Heart right ventricle (tissue), 16 donors: Measurements from ENCODE around the gene ERGIC1. TPM values are rescaled to one million over a fixed set of nuclear protein-coding genes. Genes with fewer than 3 reads are reported as not detected.

Source experiments
- ATAC-seq, 8 donors: fragments of 200-7000 bp; cut with Tn5 transposase; one replicate each; pipeline ENCODE4 v1.9.1; 2020; ENCODE audit warnings: mild to moderate bottlenecking in 8 of 8, moderate library complexity in 8 of 8, moderate number of reproducible peaks in 1 of 8
- DNase-seq, 2 donors: peaks; one replicate each; pipeline ENCODE4 v3.0.0-alpha.2; 2020
- H3K27ac ChIP-seq, 10 donors: fragments of 200-600 bp; sonication (generic) in 2 of 10; one replicate each; pipeline versions ENCODE4 v1.5.0 to v1.8.0; 2020 to 2022; ENCODE audit warnings: mild to moderate bottlenecking in 3 of 10
- H3K27me3 ChIP-seq, 7 donors: fragments of 200-600 bp; one replicate each; pipeline ENCODE4 v1.8.0; 2021 to 2022; ENCODE audit warnings: mild to moderate bottlenecking in 2 of 7
- H3K36me3 ChIP-seq, 9 donors: fragments of 200-600 bp; sonication (generic) in 1 of 9; one replicate each; pipeline versions ENCODE4 v1.5.0 to v1.8.0; 2020 to 2022; ENCODE audit warnings: mild to moderate bottlenecking in 2 of 9
- H3K4me1 ChIP-seq, 9 donors: fragments of 200-600 bp; sonication (generic) in 1 of 9; one replicate each; pipeline versions ENCODE4 v1.5.0 to v1.8.0; 2020 to 2022; ENCODE audit warnings: mild to moderate bottlenecking in 4 of 9
- H3K4me3 ChIP-seq, 10 donors: fragments of 200-600 bp; sonication (generic) in 2 of 10; one replicate each; pipeline versions ENCODE4 v1.5.0 to v1.8.0; 2020 to 2022; ENCODE audit warnings: mild to moderate bottlenecking in 7 of 10, moderate library complexity in 2 of 10
- H3K9me3 ChIP-seq, 11 donors: fragments of 200-600 bp in 10 of 11; sonication (generic) in 2 of 11; one replicate each; pipeline versions ENCODE4 v1.5.0 to v1.8.0; 2013 to 2022; ENCODE audit warnings: mild to moderate bottlenecking in 2 of 11, control low read depth in 1 of 11, moderate library complexity in 1 of 11
- WGBS, 2 donors: extraction: QIAGEN DNeasy Blood & Tissue Kit; methylation state at CpG; one replicate each; pipeline ENCODE4 v1.1.7; 2013; ENCODE audit warnings: inconsistent platforms in 1 of 2; 5-methylcytosine and 5-hydroxymethylcytosine counted together
- intact Hi-C, 10 donors: fragments of 100-400 bp; cut with DNase I; formaldehyde crosslinking; loops; one replicate each; pipeline versions ENCODE4 v1.11.1 to v1.14.2; 2022
- polyA plus RNA-seq, 2 donors: library from polyadenylated mRNA; stranded (reverse); fragments of 200-250 nt; gene quantifications; one replicate each; pipeline ENCODE4 v1.2.3, GENCODE V29; 2013
- total RNA-seq, 10 donors: library from RNA; stranded (reverse); fragmentation: NEBNext Ultra II Directional in 3 of 10; extraction: Animal tissue kit (Norgen Biotek cat#: 25700) in 3 of 10; gene quantifications; one replicate each; pipeline versions ENCODE4 v1.2.1 to v1.2.4, GENCODE V29; 2021 to 2023
- TF ChIP-seq, protein P1 (sequence below), 9 donors: fragments of 200-600 bp; sonication (generic) in 2 of 9; IDR thresholded peaks; one replicate each; pipeline versions ENCODE4 v1.5.0 to v1.8.0; 2021 to 2022; ENCODE audit warnings: antibody characterized with exemption in 9 of 9, mild to moderate bottlenecking in 5 of 9, moderate library complexity in 1 of 9
- donor health status: Arrhythmogenic right ventricular cardiomyopathy.
- donor health status: ischemic (EF 13 %, LVEDD 7.1; RV severe dilation, severe dysfunction).
- donor health status: healthy with polysubstance abuse.
- donor health status: DM: no; HTN: yes; CAD: no.
- donor health status: DM: no; HTN: no; CAD: no.
- donor health status: ischemic (EF 25% LVEDD 6.9; RV normal size, moderate dysfunction).
- donor health status: ischemic (EF 25% LVEDD 5.7; RV mildly dilated, moderate dysfunction).
- donor health status: healthy.
- donor health status: DM: yes; HTN: yes; CAD: no.
- donor health status: Ischemic cardiomyopathy.
- donor health status: ischemic (EF 35%, LVEDD 5.7; RV mildly dilated, moderate dysfunction).
- donor health status: nonischemic (EF 11% LVEDD 7.7; RV severe dilation, severe dysfunction).
- donor health status: DM: yes; HTN: yes; CAD: no.
- donor health status: PGD.
- donor health status: ischemic (EF 29% LVEDD 5.4; RV normal size, mild dysfunction).
- donor health status: nonischemic (EF 23%, LVEDD 6.1; RV moderate dilation, normal function).

The ERGIC1 gene
- total and polyA plus RNA-seq, 12 donors = 48.0 to 91.9 (median 72.5) TPM

DNA sequence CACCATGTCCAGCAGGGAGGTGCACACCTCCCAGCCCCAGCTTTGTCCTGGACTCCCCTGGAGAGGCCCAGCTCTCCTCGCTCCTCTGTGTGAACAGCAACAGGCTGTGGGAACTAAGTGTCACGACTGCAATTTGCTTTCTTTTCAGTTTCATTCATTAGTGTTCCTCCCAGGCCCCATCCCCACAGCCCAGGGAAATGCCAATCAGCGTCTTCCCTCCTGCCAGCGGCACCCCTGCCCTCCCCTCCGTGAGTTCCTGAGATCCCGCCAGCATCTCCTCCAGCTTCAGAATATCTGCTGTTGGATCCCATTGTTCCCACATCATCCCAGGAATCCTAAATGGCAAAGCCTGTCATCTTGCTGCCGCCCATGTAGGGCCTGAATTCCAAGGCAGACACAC lies 112.1 kb downstream of the ERGIC1 start:
- intact Hi-C loops = loop anchor here in 4 of 10 donors (5.0 to 10.0 kb wide), 2 partner anchors 474 to 481 kb away; no protein-coding TSS in a partner anchor
- no peaks in the 10 kb centered on the region for H3K9me3 ChIP-seq
- H3K27me3 ChIP-seq = no peaks in the 10 kb centered on the region
- no peak overlapping the region for H3K4me3 ChIP-seq
- H3K4me1 ChIP-seq = peaks cover 0 to 16% (median 4%) of the 10 kb centered on the region in 9 donors
- TF ChIP-seq, protein P1, sequence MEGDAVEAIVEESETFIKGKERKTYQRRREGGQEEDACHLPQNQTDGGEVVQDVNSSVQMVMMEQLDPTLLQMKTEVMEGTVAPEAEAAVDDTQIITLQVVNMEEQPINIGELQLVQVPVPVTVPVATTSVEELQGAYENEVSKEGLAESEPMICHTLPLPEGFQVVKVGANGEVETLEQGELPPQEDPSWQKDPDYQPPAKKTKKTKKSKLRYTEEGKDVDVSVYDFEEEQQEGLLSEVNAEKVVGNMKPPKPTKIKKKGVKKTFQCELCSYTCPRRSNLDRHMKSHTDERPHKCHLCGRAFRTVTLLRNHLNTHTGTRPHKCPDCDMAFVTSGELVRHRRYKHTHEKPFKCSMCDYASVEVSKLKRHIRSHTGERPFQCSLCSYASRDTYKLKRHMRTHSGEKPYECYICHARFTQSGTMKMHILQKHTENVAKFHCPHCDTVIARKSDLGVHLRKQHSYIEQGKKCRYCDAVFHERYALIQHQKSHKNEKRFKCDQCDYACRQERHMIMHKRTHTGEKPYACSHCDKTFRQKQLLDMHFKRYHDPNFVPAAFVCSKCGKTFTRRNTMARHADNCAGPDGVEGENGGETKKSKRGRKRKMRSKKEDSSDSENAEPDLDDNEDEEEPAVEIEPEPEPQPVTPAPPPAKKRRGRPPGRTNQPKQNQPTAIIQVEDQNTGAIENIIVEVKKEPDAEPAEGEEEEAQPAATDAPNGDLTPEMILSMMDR (IDR thresholded peaks at IDR 0.05) = no peak
- no peak overlapping the region for H3K27ac ChIP-seq
- DNase-seq = no peak
- H3K36me3 ChIP-seq = peaks cover 0 to 79% (median 7%) of the 10 kb centered on the region in 9 donors
- 90 to 93% methylated on average over 7 of the region's 7 CpGs for WGBS, 2 donors
- ATAC-seq = no peak

DNA sequence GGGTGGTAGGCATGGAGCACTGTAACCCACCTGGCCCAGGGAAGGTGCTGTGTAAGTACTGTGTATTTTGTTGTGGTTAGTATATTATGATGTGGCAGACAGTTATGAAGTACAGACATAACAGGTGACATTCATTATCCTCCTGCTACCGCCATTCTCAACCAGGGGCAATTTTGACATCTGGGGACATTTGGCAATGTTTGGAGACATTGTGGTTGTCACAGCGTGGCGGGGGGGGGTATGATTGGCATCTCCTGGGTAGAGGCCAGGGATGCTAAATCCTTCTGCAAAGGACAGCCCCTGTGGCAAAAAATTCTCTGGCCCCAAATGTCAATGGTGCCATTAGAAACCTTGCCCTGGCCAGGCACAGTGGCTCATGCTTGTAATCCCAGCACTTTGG lies 115.4 kb downstream of the ERGIC1 start:
- 89 to 90% methylated on average over 3 of the region's 3 CpGs for WGBS, 2 donors
- Histone ChIP-seq H3K27ac (no peak overlapping the region), H3K9me3 (no peaks in the 10 kb centered on the region), H3K27me3 (no peaks in the 10 kb centered on the region), H3K4me3 (no peak overlapping the region), H3K36me3 (peaks cover 0 to 65% (median 7%) of the 10 kb centered on the region in 9 donors), H3K4me1 (peaks cover 0 to 8% (median 0%) of the 10 kb centered on the region in 9 donors)
- no peak for DNase-seq
- no peak for ATAC-seq
- intact Hi-C loops = loop anchor here in 4 of 10 donors (5.0 to 10.0 kb wide), 2 partner anchors 477 to 485 kb away; no protein-coding TSS in a partner anchor
- TF ChIP-seq, protein P1 (IDR thresholded peaks at IDR 0.05) = no peak

- Histone ChIP-seq H3K27ac (no peak overlapping the region), H3K4me1 (peaks cover 0 to 8% (median 0%) of the 10 kb centered on the region in 9 donors), H3K27me3 (no peaks in the 10 kb centered on the region), H3K36me3 (peaks cover 0 to 56% (median 7%) of the 10 kb centered on the region in 9 donors), H3K9me3 (no peaks in the 10 kb centered on the region), H3K4me3 (no peak overlapping the region)
- DNase-seq (no peak), ATAC-seq (no peak)
- intact Hi-C loops = no loop called here
- WGBS, 2 donors = 96 to 97% methylated on average over 12 of the region's 12 CpGs
- TF ChIP-seq, protein P1 (IDR thresholded peaks at IDR 0.05) = no peak
Measured at GRCh38 chr5:172950176-172950965, 116.3 kb downstream of the ERGIC1 start.

- intact Hi-C loops = no loop called here
- ATAC-seq (peak in 4 of 8 donors; percentile 2 to 46 (median 15)), DNase-seq (no peak)
- Histone ChIP-seq H3K27me3 (no peaks in the 10 kb centered on the region), H3K4me3 (no peak overlapping the region), H3K9me3 (no peaks in the 10 kb centered on the region), H3K36me3 (peaks cover 0 to 44% (median 2%) of the 10 kb centered on the region in 9 donors), H3K27ac (peak overlapping the region in 2 of 10 donors; percentile 21 to 34), H3K4me1 (peaks cover 0 to 11% (median 0%) of the 10 kb centered on the region in 9 donors)
- WGBS, 2 donors = 65 to 75% methylated on average over 11 of the region's 11 CpGs
- TF ChIP-seq, protein P1 (IDR thresholded peaks at IDR 0.05) = no peak
Measured at GRCh38 chr5:172951371-172952033, 117.5 kb downstream of the ERGIC1 start.
